ENCODE measurements around the gene BMP6. TPM values are rescaled to one million over a fixed set of nuclear protein-coding genes. Genes with fewer than 3 reads are reported as not detected.

BMP6 gene
- total and polyA plus RNA-seq, 2 donors (not counting 3 experiments of a cell fraction or from before 2014, with no cell fraction given) = 221 to 276 TPM

GRCh38 chr6:7883381-7883780, 157.5 kb downstream of the BMP6 start:
- H4K20me1 ChIP-seq (replicated peaks; ENCODE audit: control insufficient read depth, extremely low read depth, insufficient read depth, low read length) = peaks cover 2% of the 10 kb centered on the region
- CTCF ChIA-PET = no interaction called here
- no TSS peak for BruUV-seq (replicated peaks)
- peaks cover 14% of the 10 kb centered on the region for H3K4me1 ChIP-seq (ENCODE audit: control insufficient read depth, extremely low read depth, insufficient read depth, low read length)
- intact Hi-C loops (cut with micrococcal nuclease) = no loop called here
- no peak overlapping the region for H2AFZ ChIP-seq (ENCODE audit: low read depth, low read length)
- H3K4me2 ChIP-seq (ENCODE audit: insufficient read depth, low read length) = no peak overlapping the region
- no peaks in the 10 kb centered on the region for H3K9me3 ChIP-seq (replicated peaks; ENCODE audit: control insufficient read depth, insufficient read depth, low read length)
- no peak overlapping the region for H3K4me3 ChIP-seq (replicated peaks in 1 of 3; ENCODE audit: insufficient read depth in 1 of 3, low read depth in 1 of 3, low read length in 3 of 3)
- no peak for FAIRE-seq
- H3K36me3 ChIP-seq (ENCODE audit: control insufficient read depth in 2 of 2, extremely low read depth in 1 of 2, insufficient read depth in 2 of 2, low read length in 2 of 2) = peaks cover 84 to 86% of the 10 kb centered on the region in 2 experiments
- peaks cover 12% of the 10 kb centered on the region for H3K79me2 ChIP-seq (ENCODE audit: control insufficient read depth, insufficient read depth, low read length)
- POLR2A ChIA-PET = no interaction called here
- no peak overlapping the region for H3K9ac ChIP-seq (replicated peaks; ENCODE audit: extremely low read depth, insufficient read depth, low read length)
- TF ChIP-seq JUN (IDR thresholded peaks at IDR 0.05; ENCODE audit: borderline replicate concordance, insufficient read depth, insufficient read length, low read depth) (no peak), FOS (IDR thresholded peaks at IDR 0.05; ENCODE audit: borderline replicate concordance, insufficient read depth, low read length) (no peak), EZH2 (IDR thresholded peaks at IDR 0.05; ENCODE audit: borderline replicate concordance, low read depth, low read length, severe bottlenecking) (no peak), MYC (IDR thresholded peaks at IDR 0.05; ENCODE audit: low read depth, low read length) (no peak), POLR2A (IDR thresholded peaks at IDR 0.05; ENCODE audit: low read depth, low read length) (no peak), MAX (IDR thresholded peaks at IDR 0.05; ENCODE audit: insufficient read depth, insufficient read length) (no peak), POLR2AphosphoS5 (IDR thresholded peaks at IDR 0.05; ENCODE audit: insufficient read depth, low read depth, low read length) (no peak), GATA2 (IDR thresholded peaks at IDR 0.05; ENCODE audit: insufficient read depth, insufficient read length, low read depth, low read length) (no peak), CTCF (IDR thresholded peaks at IDR 0.05; ENCODE audit: extremely low read depth in 1 of 2, insufficient read depth in 1 of 2, low read depth in 1 of 2, low read length in 2 of 2) (no peak)
- H3K27ac ChIP-seq (ENCODE audit: insufficient read depth, low read depth, low read length) = no peak overlapping the region
- dilution Hi-C loops (cut with MboI; ENCODE audit: extremely low pct_ligation_motif_present, low sequenced_read_pairs) = loop anchor here (25.0 kb wide), 1 partner anchor 129 kb away; no protein-coding TSS in a partner anchor
- no peaks in the 10 kb centered on the region for H3K27me3 ChIP-seq (ENCODE audit: control insufficient read depth in 2 of 2, insufficient read depth in 2 of 2, low read length in 2 of 2)
- peak; percentile 53 for DNase-seq (ENCODE audit: low read depth, low spot score)
- no peaks in the 10 kb centered on the region for H3K9me1 ChIP-seq (replicated peaks; ENCODE audit: control insufficient read depth, extremely low read depth, insufficient read depth, low read length)

All from endothelial cell of umbilical vein (primary cell).